K562 (cell line): Measurements from ENCODE around the gene CDKL4. TPM values are rescaled to one million over a fixed set of nuclear protein-coding genes. Genes with fewer than 3 reads are reported as not detected.

Experiments
- ATAC-seq: fragments of 200-7000 bp; cut with Tn5 transposase; 3 replicates; pipeline ENCODE4 v1.9.1; 2020; ENCODE audit warnings: moderate library complexity
- BruUV-seq: library from RNA; stranded (reverse); fragments of 400-500 nt; replicated peaks from 2 replicates; lab custom pipeline; 2021; lab: Mats Ljungman, UMichigan
- CTCF ChIA-PET: fragments of 300-600 bp; formaldehyde crosslinking; extraction: SDS; loops from one replicate; lab custom pipeline; 2021; ENCODE audit warnings: low intra/inter-chr PET ratio; lab: Yijun Ruan, JAX
- POLR2A ChIA-PET: fragments of 300-600, 350-650 bp; sonication (Branson Sonifier 250); formaldehyde crosslinking; extraction: SDS; loops from one replicate; lab custom pipeline; 2021; ENCODE audit warnings: antibody characterized with exemption, inconsistent platforms; lab: Yijun Ruan, JAX
- DNase-seq, 4 experiments: peaks; one replicate each; pipeline versions ENCODE4 v3.0.0 to v3.0.0-alpha.2; 2011 to 2018; ENCODE audit warnings: low spot score in 3 of 4, mixed read lengths in 3 of 4; ENCODE audit errors: extremely low read depth in 1 of 4
- FAIRE-seq: peaks from 2 replicates; lab custom pipeline; 2011; peaks lifted over from hg19 to GRCh38; lab: Jason Lieb, UNC
- H2AFZ ChIP-seq: 2 replicates; pipeline ENCODE4 v1.6.0; 2011; ENCODE audit warnings: low read depth, low read length, control low read depth, inconsistent platforms
- H3K27ac ChIP-seq: fragments of 200-600 bp; 3 replicates; pipeline ENCODE4 v1.8.0; 2011; ENCODE audit warnings: low read depth, mild to moderate bottlenecking, control low read depth, inconsistent platforms, low read length, moderate library complexity, mixed read lengths; ENCODE audit errors: extremely low read depth
- H3K27me3 ChIP-seq, 2 experiments: fragments of 300-600 bp in 1 of 2; 2 replicates in 1 of 2; 3 replicates in 1 of 2; pipeline versions ENCODE4 v1.6.0 to v1.8.0; 2011; ENCODE audit warnings: inconsistent platforms in 2 of 2, low read length in 2 of 2, mild to moderate bottlenecking in 1 of 2, mixed read lengths in 1 of 2, moderate library complexity in 1 of 2; ENCODE audit not compliant: control insufficient read depth in 2 of 2, insufficient read depth in 2 of 2
- H3K36me3 ChIP-seq: fragments of 300-600 bp; 3 replicates; pipeline ENCODE4 v1.8.0; 2011; ENCODE audit warnings: mild to moderate bottlenecking, low read length, inconsistent platforms; ENCODE audit not compliant: control insufficient read depth, insufficient read depth
- H3K4me1 ChIP-seq, 2 experiments: fragments of 200-600 bp in 1 of 2; replicated peaks in 1 of 2; 2 replicates in 1 of 2; 3 replicates in 1 of 2; pipeline versions ENCODE4 v1.5.1 to v1.8.0; 2011; ENCODE audit warnings: inconsistent platforms in 2 of 2, low read length in 2 of 2, mild to moderate bottlenecking in 1 of 2, mixed read lengths in 1 of 2, moderate library complexity in 1 of 2; ENCODE audit not compliant: control insufficient read depth in 2 of 2, insufficient read depth in 2 of 2
- H3K4me2 ChIP-seq: 2 replicates; pipeline ENCODE4 v1.6.1; 2011; ENCODE audit warnings: low read length, control low read depth, inconsistent platforms, mixed read lengths; ENCODE audit not compliant: insufficient read depth
- H3K4me3 ChIP-seq: fragments of 200-600 bp; sonication (generic), shearing (Covaris generic); 2 replicates; pipeline ENCODE4 v1.5.1; 2016; ENCODE audit warnings: control low read depth, inconsistent platforms
- H3K79me2 ChIP-seq: fragments of 200-600 bp; 3 replicates; pipeline ENCODE4 v1.8.0; 2011; ENCODE audit warnings: low read length, inconsistent platforms; ENCODE audit not compliant: control insufficient read depth, insufficient read depth
- H3K9ac ChIP-seq, 2 experiments: 2 replicates each; pipeline versions ENCODE4 v1.6.0 to v1.6.1; 2011; ENCODE audit warnings: low read depth in 2 of 2, low read length in 2 of 2, control low read depth in 1 of 2, inconsistent platforms in 1 of 2, mild to moderate bottlenecking in 1 of 2, mixed read lengths in 1 of 2; ENCODE audit not compliant: insufficient read depth in 1 of 2
- H3K9me1 ChIP-seq: one replicate; pipeline ENCODE4 v1.6.0; 2011; ENCODE audit warnings: inconsistent platforms, mild to moderate bottlenecking, low read length, moderate library complexity; ENCODE audit not compliant: control insufficient read depth, insufficient read depth
- H3K9me3 ChIP-seq: replicated peaks from 2 replicates; pipeline ENCODE4 v1.5.1; 2011; ENCODE audit warnings: low read depth, low read length, inconsistent platforms; ENCODE audit not compliant: control insufficient read depth, insufficient read depth
- H4K20me1 ChIP-seq: replicated peaks from 2 replicates; pipeline ENCODE4 v1.6.1; 2011; ENCODE audit warnings: low read length, inconsistent platforms, mixed read lengths; ENCODE audit not compliant: control insufficient read depth, insufficient read depth
- BRCA1 ChIP-seq, 2 experiments: fragments of 450-650 bp in 1 of 2; sonication (generic) in 1 of 2; formaldehyde crosslinking in 1 of 2; IDR thresholded peaks; 2 replicates each; pipeline versions ENCODE4 v1.5.0 to v1.6.1; 2017 to 2020; ENCODE audit warnings: mild to moderate bottlenecking in 1 of 2, missing genetic modification reagents in 1 of 2
- DDX20 ChIP-seq: fragments of 450-650 bp; IDR thresholded peaks from 2 replicates; pipeline ENCODE4 v1.6.1; 2016; ENCODE audit warnings: missing genetic modification characterization, low read depth, mild to moderate bottlenecking, missing compliant biosample characterization, moderate library complexity
- DPF2 ChIP-seq: fragments of 450-650 bp; IDR thresholded peaks from 2 replicates; pipeline ENCODE4 v1.6.1; 2016
- E2F8 ChIP-seq: fragments of 450-650 bp; IDR thresholded peaks from 2 replicates; pipeline ENCODE4 v1.7.1; 2018; ENCODE audit warnings: mild to moderate bottlenecking, low read depth; ENCODE audit not compliant: partially characterized antibody
- GATA2 ChIP-seq: sonication (generic); formaldehyde crosslinking; IDR thresholded peaks from 2 replicates; pipeline ENCODE4 v1.4.0; 2020; ENCODE audit warnings: mild to moderate bottlenecking, missing genetic modification reagents
- KAT7 ChIP-seq: sonication (generic); formaldehyde crosslinking; IDR thresholded peaks from 2 replicates; pipeline ENCODE4 v1.8.0; 2022; ENCODE audit warnings: missing genetic modification reagents, mild to moderate bottlenecking, borderline replicate concordance
- MLLT1 ChIP-seq, 2 experiments: fragments of 450-650 bp; IDR thresholded peaks; 2 replicates each; pipeline ENCODE4 v1.6.1; 2016
- MTA1 ChIP-seq: fragments of 450-650 bp; IDR thresholded peaks from 2 replicates; pipeline ENCODE4 v1.6.1; 2017; ENCODE audit warnings: borderline replicate concordance
- PCBP1 ChIP-seq: fragments of 200-400 bp; formaldehyde crosslinking; IDR thresholded peaks from 2 replicates; pipeline ENCODE4 v1.6.1; 2018; ENCODE audit warnings: mild to moderate bottlenecking, low read depth, low read length; ENCODE audit not compliant: poor library complexity, severe bottlenecking
- SAP30 ChIP-seq: fragments of 200-600 bp; sonication (generic); IDR thresholded peaks from 2 replicates; pipeline ENCODE4 v1.6.1; 2012; ENCODE audit warnings: borderline replicate concordance, low read depth, mild to moderate bottlenecking, moderate library complexity, low read length, control low read depth, inconsistent platforms; ENCODE audit not compliant: insufficient read depth, poor library complexity, severe bottlenecking
- SNRNP70 ChIP-seq: fragments of 200-400 bp; formaldehyde crosslinking; optimal IDR thresholded peaks from 2 replicates; pipeline ENCODE3; 2017; ENCODE audit warnings: low read depth, low read length
- SUPT5H ChIP-seq: fragments of 450-650 bp; IDR thresholded peaks from 2 replicates; pipeline ENCODE4 v1.6.1; 2016
- TEAD4 ChIP-seq, 2 experiments: sonication (generic) in 1 of 2; formaldehyde crosslinking in 1 of 2; IDR thresholded peaks; 2 replicates each; pipeline versions ENCODE4 v1.6.1 to v1.8.0; 2012 to 2022; ENCODE audit warnings: borderline replicate concordance in 1 of 2, inconsistent platforms in 1 of 2, low read length in 1 of 2, mild to moderate bottlenecking in 1 of 2, missing genetic modification reagents in 1 of 2
- ZNF764 ChIP-seq: fragments of 250-450 bp; sonication (Bioruptor Pico); IDR thresholded peaks from 2 replicates; pipeline ENCODE4 v1.4.0; 2020; ENCODE audit warnings: low read depth, mild to moderate bottlenecking, moderate library complexity
- WGBS: fragments of 100-300 bp; shearing (Covaris generic); methylation state at CpG from one replicate; pipeline ENCODE4 v1.1.6; 2016; ENCODE audit warnings: low coverage, mixed read lengths; ENCODE audit not compliant: insufficient coverage; ENCODE audit errors: missing lambda C conversion rate; 5-methylcytosine and 5-hydroxymethylcytosine counted together
- in situ Hi-C: fragments of 300-500 bp; cut with MboI; formaldehyde crosslinking; loops from 4 replicates; pipeline ENCODE4 v1.15.0; 2018; ENCODE audit warnings: inconsistent platforms, mixed read lengths
- intact Hi-C: fragments of 100-400 bp; cut with micrococcal nuclease; formaldehyde crosslinking; loops from 2 replicates; pipeline ENCODE4 v1.14.2; 2022
- polyA plus RNA-seq, 8 experiments: library from polyadenylated mRNA; depleted of rRNA in 4 of 8; stranded (reverse) in 5 of 8; unstranded in 3 of 8; fragments of >200 nt; fragmentation: Nextera tagmentation in 2 of 8; fragmentation: Illumina TruSeq in 1 of 8; extraction: Ambion mirVana in 2 of 8; extraction: Trizol in 1 of 8; gene quantifications; 2 replicates each; pipeline versions ENCODE4 v1.2.1 to v1.2.3, GENCODE V29; 2011 to 2014; ENCODE audit warnings: inconsistent platforms in 1 of 8, missing spikeins in 1 of 8
- total RNA-seq, 7 experiments: library from RNA; depleted of rRNA in 6 of 7; stranded (reverse); fragments of >200 nt in 6 of 7; fragmentation: Illumina TruSeq in 2 of 7; extraction: Trizol in 2 of 7; gene quantifications; 2 replicates each; pipeline versions ENCODE4 v1.2.1 to v1.2.3, GENCODE V29; 2011 to 2021; ENCODE audit warnings: low replicate concordance in 1 of 7

The CDKL4 gene
- total and polyA plus RNA-seq, 9 of the 15 experiments (the other 6 are each of a cell fraction or from before 2014, with no cell fraction given): not detected

- peak; percentile 40; the same call in 1 of the 2 replicates for TF ChIP-seq DPF2
- TF ChIP-seq MTA1: peak; percentile 67; the same call in 1 of the 2 replicates
- TF ChIP-seq ZNF764 (CRISPR knock-in tag): no peak
- peak in 1 of 2 experiments; percentile 65; a peak in 2 of 4 replicates for TF ChIP-seq MLLT1 (IDR thresholded peaks at IDR 0.05)
- 0 out of 2 replicates have a peak, but pooled peaks have one; percentile 23 for TF ChIP-seq GATA2 (CRISPR knock-in tag)
Observed at GRCh38 chr2:39216346-39217191, 27.2 kb downstream of the CDKL4 start (continued).

- no peaks in the 10 kb centered on the region for H3K36me3 ChIP-seq
- H4K20me1 ChIP-seq: no peaks in the 10 kb centered on the region
- no peak overlapping the region for H3K27ac ChIP-seq
- no peak overlapping the region for H3K4me3 ChIP-seq
- no TSS peak for BruUV-seq
- ATAC-seq (no peak), DNase-seq (no peak), FAIRE-seq (no peak)
- ChIA-PET CTCF (no interaction called here), POLR2A (no interaction called here)
- H3K9me1 ChIP-seq: no peaks in the 10 kb centered on the region
- H2AFZ ChIP-seq: no peak overlapping the region
- peaks cover 0 to 18% of the 10 kb centered on the region in 2 experiments; a peak in 4 of 5 replicates for H3K4me1 ChIP-seq
- no peaks in the 10 kb centered on the region for H3K9me3 ChIP-seq
- in situ Hi-C loops: no loop called here
- 47% methylated on average over 2 of the region's 2 CpGs for WGBS
- H3K27me3 ChIP-seq: no peaks in the 10 kb centered on the region
- intact Hi-C loops: no loop called here
- no peak overlapping the region for H3K4me2 ChIP-seq
- H3K9ac ChIP-seq: no peak overlapping the region
- H3K79me2 ChIP-seq: no peaks in the 10 kb centered on the region
- TF ChIP-seq TEAD4 (IDR thresholded peaks at IDR 0.05; ENCODE audit: low read length) (no peak), TEAD4 (CRISPR knock-in tag; IDR thresholded peaks at IDR 0.05; ENCODE audit: borderline replicate concordance) (no peak), E2F8 (no peak), SUPT5H (no peak), SNRNP70 (no peak), KAT7 (no peak), DDX20 (tag) (no peak), BRCA1 (IDR thresholded peaks at IDR 0.05) (no peak), BRCA1 (CRISPR knock-in tag; IDR thresholded peaks at IDR 0.05) (no peak), PCBP1 (no peak), SAP30 (no peak)
Observed at GRCh38 chr2:39215545-39215944, 28.2 kb downstream of the CDKL4 start.
